ENCODE results near the gene LDLRAD1. TPM values are rescaled to one million over a fixed set of nuclear protein-coding genes. Genes with fewer than 3 reads are reported as not detected.
A peak's percentile ranks its signal among the peaks of the same experiment; 100 is the strongest.
"Not testable (repeated sequence)": the region's sequence is repeated elsewhere in the genome, so short reads cannot be mapped to it uniquely, and the experiment has no call there.

The LDLRAD1 gene
- total RNA-seq, 1 donor from 2014 or later: 13.7 TPM

DNA sequence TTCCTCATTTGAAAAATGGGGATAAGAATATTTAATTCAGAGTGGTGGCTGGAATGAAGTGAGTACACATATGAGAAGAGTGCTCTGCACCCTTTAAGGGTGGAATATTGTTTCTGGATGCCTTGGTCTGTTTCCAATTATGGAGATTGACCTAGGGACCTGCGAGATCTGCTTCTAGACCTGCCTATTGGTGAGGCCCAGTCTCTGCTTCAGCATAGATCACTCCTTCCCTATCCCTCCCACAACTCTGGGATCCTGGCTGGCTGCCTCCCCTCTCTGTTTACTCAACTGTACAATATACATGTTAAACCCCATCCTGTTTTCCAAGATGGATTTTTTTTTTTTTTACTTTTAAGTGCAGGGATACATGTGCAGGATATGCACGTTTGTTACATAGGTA, 6.4 kb upstream of the LDLRAD1 start:
- Histone ChIP-seq H3K27ac (no peak overlapping the region), H3K4me3 (no peak overlapping the region), H3K36me3 (peaks cover 2% of the 10 kb centered on the region), H3K27me3 (ENCODE audit: low read depth) (no peaks in the 10 kb centered on the region), H3K9me3 (no peaks in the 10 kb centered on the region), H3K4me1 (no peaks in the 10 kb centered on the region)
- ATAC-seq: no peak
- TF ChIP-seq, protein P1, sequence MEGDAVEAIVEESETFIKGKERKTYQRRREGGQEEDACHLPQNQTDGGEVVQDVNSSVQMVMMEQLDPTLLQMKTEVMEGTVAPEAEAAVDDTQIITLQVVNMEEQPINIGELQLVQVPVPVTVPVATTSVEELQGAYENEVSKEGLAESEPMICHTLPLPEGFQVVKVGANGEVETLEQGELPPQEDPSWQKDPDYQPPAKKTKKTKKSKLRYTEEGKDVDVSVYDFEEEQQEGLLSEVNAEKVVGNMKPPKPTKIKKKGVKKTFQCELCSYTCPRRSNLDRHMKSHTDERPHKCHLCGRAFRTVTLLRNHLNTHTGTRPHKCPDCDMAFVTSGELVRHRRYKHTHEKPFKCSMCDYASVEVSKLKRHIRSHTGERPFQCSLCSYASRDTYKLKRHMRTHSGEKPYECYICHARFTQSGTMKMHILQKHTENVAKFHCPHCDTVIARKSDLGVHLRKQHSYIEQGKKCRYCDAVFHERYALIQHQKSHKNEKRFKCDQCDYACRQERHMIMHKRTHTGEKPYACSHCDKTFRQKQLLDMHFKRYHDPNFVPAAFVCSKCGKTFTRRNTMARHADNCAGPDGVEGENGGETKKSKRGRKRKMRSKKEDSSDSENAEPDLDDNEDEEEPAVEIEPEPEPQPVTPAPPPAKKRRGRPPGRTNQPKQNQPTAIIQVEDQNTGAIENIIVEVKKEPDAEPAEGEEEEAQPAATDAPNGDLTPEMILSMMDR (IDR thresholded peaks at IDR 0.05): no peak
- intact Hi-C loops (cut with DNase I): no loop called here
- DNase-seq: no peak

DNA sequence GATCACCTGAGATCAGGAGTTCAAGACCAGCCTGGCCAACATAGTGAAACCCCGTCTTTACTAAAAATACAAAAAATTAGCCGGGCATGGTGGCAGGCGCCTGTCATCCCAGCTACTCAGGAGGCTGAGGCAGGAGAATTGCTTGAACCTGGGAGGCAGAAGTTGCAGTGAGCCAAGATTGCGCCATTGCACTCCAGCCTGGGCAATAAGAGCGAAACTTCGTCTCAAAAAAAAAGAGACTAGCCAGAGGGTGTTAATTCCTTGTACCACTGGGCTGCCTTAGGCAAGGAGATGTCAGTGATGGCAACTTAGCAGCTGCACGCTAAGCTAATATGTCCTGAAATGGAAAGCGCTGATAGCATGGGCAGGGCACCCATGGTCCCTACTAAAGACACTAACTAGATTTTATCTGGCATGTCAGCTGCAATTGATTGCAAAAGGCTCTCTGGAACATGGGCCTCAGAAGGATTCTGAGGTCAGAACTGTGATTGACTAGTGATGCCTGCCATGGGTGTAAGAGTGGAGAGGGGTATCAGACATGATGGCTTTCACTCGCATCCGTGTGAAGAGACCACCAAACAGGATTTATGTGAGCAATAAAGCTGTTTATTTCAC, 1.7 kb upstream of the LDLRAD1 start:
- ATAC-seq; H3K9me3 ChIP-seq; H3K27ac ChIP-seq; H3K4me1 ChIP-seq; H3K27me3 ChIP-seq (ENCODE audit: low read depth); H3K4me3 ChIP-seq; DNase-seq; H3K36me3 ChIP-seq; intact Hi-C loops (cut with DNase I): not testable (repeated sequence)

DNA sequence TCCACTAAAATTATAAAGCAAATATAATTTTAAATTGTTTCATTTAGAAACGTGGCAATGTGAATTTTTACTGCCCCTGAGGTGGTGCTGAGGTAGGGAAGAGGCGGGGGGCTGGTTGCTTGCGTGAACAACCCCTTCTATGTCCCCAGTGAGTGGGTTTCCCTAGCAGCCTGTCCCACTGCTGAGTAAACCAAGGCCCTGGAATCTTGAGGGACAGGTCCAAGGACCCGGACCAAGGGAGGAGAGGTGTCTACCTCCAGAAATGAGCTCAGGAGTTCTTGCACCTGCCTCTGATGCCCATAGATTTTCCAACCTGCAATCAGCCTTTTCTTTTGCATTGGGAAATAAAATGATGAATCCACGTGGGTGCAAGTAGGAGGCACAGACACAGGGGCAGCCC, 649 bp upstream of the LDLRAD1 start:
- Histone ChIP-seq H3K27ac (no peak overlapping the region), H3K9me3 (no peaks in the 10 kb centered on the region), H3K36me3 (no peaks in the 10 kb centered on the region), H3K4me3 (no peak overlapping the region), H3K27me3 (ENCODE audit: low read depth) (no peaks in the 10 kb centered on the region), H3K4me1 (no peaks in the 10 kb centered on the region)
- intact Hi-C loops (cut with DNase I): no loop called here
- TF ChIP-seq, protein P1 (IDR thresholded peaks at IDR 0.05): no peak
- no peak for ATAC-seq
- no peak for DNase-seq

DNA sequence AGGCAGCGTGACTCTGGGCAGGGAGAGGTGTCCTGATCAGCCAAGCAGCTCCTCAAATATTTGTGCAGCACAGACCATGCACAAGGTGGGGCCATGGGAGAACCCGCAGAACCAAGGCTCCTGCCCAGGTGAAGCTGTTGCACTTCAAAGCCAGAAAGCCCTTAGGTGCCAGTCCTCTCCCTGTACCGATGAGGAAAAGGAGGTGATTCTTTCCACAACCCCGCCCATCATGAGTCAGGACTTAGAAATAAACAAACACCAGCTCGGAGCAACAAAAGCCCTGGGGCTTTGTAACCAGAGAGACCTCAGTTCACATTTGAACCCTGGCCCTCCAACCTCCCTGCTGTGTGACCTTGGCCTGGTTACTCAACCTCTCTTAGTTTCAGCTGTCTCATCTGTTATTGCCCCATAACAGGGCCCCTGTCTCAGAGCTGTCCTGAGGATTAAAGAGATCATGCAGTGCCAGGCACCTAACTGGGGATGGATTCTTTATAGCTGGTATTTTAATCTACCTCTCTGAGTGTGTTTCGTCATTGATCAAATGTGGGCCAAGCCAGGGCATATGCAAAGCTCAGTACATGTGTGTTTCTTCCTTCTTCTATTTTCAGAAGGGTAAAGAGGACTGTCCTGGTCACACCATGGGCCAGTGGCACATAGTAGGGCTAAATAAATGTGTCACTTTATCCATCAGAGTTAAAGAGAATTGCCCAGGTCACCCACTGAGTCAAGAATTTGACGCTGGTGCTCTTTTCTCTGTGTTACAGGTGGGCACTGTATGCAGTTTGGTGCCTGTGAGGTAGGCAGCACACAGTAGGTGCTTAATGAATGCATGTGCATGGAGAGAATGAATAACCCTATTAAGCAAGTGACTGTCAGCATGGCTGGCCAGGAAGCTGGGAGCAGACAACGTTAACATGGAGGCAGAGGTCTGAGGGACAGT, 1.4 kb downstream of the LDLRAD1 start:
- no peaks in the 10 kb centered on the region for H3K27me3 ChIP-seq (ENCODE audit: low read depth)
- H3K27ac ChIP-seq: peak overlapping the region; percentile 11
- no peaks in the 10 kb centered on the region for H3K9me3 ChIP-seq
- intact Hi-C loops (cut with DNase I): no loop called here
- H3K4me1 ChIP-seq: no peaks in the 10 kb centered on the region
- ATAC-seq (peak; percentile 80 to 88), DNase-seq (peak; percentile 59)
- H3K4me3 ChIP-seq: no peak overlapping the region
- no peaks in the 10 kb centered on the region for H3K36me3 ChIP-seq
- TF ChIP-seq, protein P1 (IDR thresholded peaks at IDR 0.05): no peak

DNA sequence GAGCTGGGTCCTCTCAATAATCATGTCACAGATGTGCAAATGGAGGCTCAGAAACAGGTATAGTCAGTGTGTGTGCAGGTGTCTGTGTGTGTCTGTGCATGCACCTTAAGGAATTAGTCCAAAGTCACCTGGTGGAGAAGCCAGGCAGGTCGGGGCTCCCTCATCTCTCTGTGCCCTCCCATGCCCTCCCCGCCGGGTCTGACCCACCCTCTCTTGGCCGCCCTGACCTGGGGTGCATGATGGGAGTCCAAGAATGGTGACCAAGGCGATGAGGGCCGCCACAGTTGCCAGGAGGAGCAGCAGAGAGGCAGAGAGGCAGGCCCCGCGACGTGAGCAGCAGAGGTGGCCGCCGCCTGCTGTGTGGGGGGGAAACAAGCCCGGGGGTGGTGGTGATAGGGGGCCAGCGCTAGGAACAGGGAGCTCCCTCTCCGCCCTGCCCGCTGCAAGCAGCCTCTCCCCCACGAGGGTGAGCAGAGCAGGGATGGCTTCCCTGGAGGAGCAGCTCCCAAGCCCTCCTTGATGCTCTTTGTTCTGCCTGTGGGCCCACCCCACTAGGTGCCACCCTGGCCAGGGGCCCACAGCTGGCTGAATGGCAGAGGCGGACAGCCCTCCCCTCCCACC, 3.9 kb downstream of the LDLRAD1 start:
- Histone ChIP-seq H3K36me3 (no peaks in the 10 kb centered on the region), H3K4me3 (no peak overlapping the region)
- DNase-seq: no peak

More for the DNA sequence above, 3.9 kb downstream of the LDLRAD1 start:
- no peaks in the 10 kb centered on the region for H3K9me3 ChIP-seq
- H3K4me1 ChIP-seq: no peaks in the 10 kb centered on the region
- ATAC-seq: no peak
- intact Hi-C loops (cut with DNase I): no loop called here
- no peaks in the 10 kb centered on the region for H3K27me3 ChIP-seq (ENCODE audit: low read depth)
- TF ChIP-seq, protein P1 (IDR thresholded peaks at IDR 0.05): no peak
- no peak overlapping the region for H3K27ac ChIP-seq
